Peyer's patch (tissue), 4 donors: Measurements from ENCODE around the gene CDK5R2.

Experiments
- CTCF ChIP-seq, 6 experiments: fragments of 450-650 bp in 4 of 6; fragments of 200-600 bp in 2 of 6; sonication (generic) in 1 of 6; IDR thresholded peaks; one replicate each; pipeline ENCODE4 v1.5.1; 2017 to 2019; ENCODE audit warnings: antibody characterized with exemption in 6 of 6, mild to moderate bottlenecking in 3 of 6, moderate library complexity in 1 of 6
- POLR2A ChIP-seq, 2 donors: fragments of 450-650 bp; IDR thresholded peaks; one replicate each; pipeline ENCODE4 v1.5.1; 2017; ENCODE audit warnings: antibody characterized with exemption in 2 of 2, mild to moderate bottlenecking in 2 of 2, moderate library complexity in 2 of 2

- no peak for TF ChIP-seq POLR2A (IDR thresholded peaks at IDR 0.05)
- no peak for TF ChIP-seq CTCF (IDR thresholded peaks at IDR 0.05)
These were observed 25.0 kb downstream of the CDK5R2 start for GRCh38 chr2:218984239-218985020.
